HEK293T (cell line): ENCODE data around the gene CNKSR2.

Experiments
- BHLHE40 ChIP-seq: fragments of 450-650 bp; IDR thresholded peaks from 2 replicates; pipeline ENCODE4 v1.6.1; 2016; ENCODE audit warnings: mild to moderate bottlenecking, moderate library complexity, borderline replicate concordance
- PKNOX1 ChIP-seq: fragments of 450-650 bp; IDR thresholded peaks from 2 replicates; pipeline ENCODE4 v1.6.1; 2016

- TF ChIP-seq BHLHE40, result no peak
- no peak for TF ChIP-seq PKNOX1
These were observed 288.5 kb downstream of the CNKSR2 start for GRCh38 chrX:21662761-21663160.
